Kasumi-1 (cell line): ENCODE measurements around the gene MEIS2.

Experiments used
- DNase-seq, 2 experiments: peaks; one replicate each; lab custom pipeline; 2025; lab: John Stamatoyannopoulos, UW

Gene MEIS2

GRCh38 chr15:37112971-37113670 lies 12.8 kb upstream of the MEIS2 start:
- no peak for DNase-seq

- no peak for DNase-seq
Observed at GRCh38 chr15:37112171-37112570, 11.8 kb upstream of the MEIS2 start.

GRCh38 chr15:37111427-37111717 lies 11.0 kb upstream of the MEIS2 start:
- no peak for DNase-seq

GRCh38 chr15:37109872-37110572 lies 9.7 kb upstream of the MEIS2 start:
- DNase-seq = no peak

GRCh38 chr15:37109168-37109871 lies 9.0 kb upstream of the MEIS2 start:
- DNase-seq = no peak

- DNase-seq = no peak
Observed at GRCh38 chr15:37108381-37109167, 8.2 kb upstream of the MEIS2 start.

- no peak for DNase-seq
Observed at GRCh38 chr15:37107744-37108380, 7.5 kb upstream of the MEIS2 start.

GRCh38 chr15:37107071-37107743 lies 6.9 kb upstream of the MEIS2 start:
- DNase-seq = no peak

- DNase-seq = no peak
Observed at GRCh38 chr15:37106490-37107001, 6.2 kb upstream of the MEIS2 start.

GRCh38 chr15:37105889-37106288 lies 5.5 kb upstream of the MEIS2 start:
- DNase-seq = no peak

- no peak for DNase-seq
Observed at GRCh38 chr15:37105029-37105428, 4.7 kb upstream of the MEIS2 start.

GRCh38 chr15:37104424-37104981 lies 4.2 kb upstream of the MEIS2 start:
- DNase-seq = no peak

- DNase-seq = no peak
Observed at GRCh38 chr15:37103475-37104423, 3.4 kb upstream of the MEIS2 start.

GRCh38 chr15:37103163-37103435 lies 2.8 kb upstream of the MEIS2 start:
- DNase-seq = no peak

- no peak for DNase-seq
Observed at GRCh38 chr15:37102305-37103162, 2.2 kb upstream of the MEIS2 start.

- peak in 1 of 2 experiments; percentile 51 for DNase-seq
Observed at GRCh38 chr15:37101980-37102304, 1.6 kb upstream of the MEIS2 start.

- DNase-seq = peak in 1 of 2 experiments; percentile 31
Observed at GRCh38 chr15:37100966-37101215, 542 bp upstream of the MEIS2 start.

GRCh38 chr15:37099319-37100108 lies 835 bp downstream of the MEIS2 start:
- DNase-seq = peak in 1 of 2 experiments; percentile 29
